ENCODE data around the gene GRM4.

Gene GRM4

DNA sequence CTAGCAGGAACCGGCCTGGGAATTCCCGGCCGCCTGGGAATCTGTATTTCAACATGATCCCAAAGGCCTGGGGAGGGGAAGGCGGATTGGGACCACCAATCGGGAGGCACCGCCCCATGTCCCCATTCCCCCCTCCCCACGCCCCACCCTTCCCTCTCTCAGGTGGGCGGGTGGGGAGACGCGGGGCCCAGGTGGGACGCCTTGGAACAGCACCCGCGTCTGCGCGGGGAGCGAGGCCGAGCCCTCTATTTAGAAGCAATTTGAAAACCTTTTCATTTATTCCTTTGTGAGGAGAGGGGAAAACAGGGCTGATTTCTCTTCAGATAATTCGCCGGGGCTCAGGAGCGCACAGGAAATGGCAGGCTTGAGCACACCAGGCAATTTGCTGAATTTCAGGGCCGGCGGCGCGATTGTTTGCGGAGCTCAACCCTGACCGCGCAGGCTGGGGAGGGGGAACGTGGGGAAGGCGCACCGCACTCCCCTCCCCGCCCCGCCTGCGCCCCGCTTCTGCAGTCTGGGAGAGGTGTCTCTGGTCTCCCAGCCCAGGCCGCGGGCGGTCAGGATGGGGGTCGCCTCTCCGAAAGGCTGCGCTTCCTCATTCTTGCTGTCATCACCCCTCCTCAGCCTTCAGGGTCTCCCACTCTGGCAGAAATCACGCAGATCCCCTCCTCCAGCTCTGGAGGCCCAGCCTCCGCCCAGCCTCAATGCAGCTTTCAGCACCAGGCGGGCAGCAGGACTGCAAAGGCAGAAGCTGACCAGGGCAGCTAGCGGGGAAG is 170.0 kb downstream of the GRM4 start:
- DNase-seq = no peak

- DNase-seq = no peak
Observed at GRCh38 chr6:33974471-33974870, 171.4 kb downstream of the GRM4 start.

GRCh38 chr6:33974030-33974429 is 171.9 kb downstream of the GRM4 start:
- DNase-seq = no peak

DNA sequence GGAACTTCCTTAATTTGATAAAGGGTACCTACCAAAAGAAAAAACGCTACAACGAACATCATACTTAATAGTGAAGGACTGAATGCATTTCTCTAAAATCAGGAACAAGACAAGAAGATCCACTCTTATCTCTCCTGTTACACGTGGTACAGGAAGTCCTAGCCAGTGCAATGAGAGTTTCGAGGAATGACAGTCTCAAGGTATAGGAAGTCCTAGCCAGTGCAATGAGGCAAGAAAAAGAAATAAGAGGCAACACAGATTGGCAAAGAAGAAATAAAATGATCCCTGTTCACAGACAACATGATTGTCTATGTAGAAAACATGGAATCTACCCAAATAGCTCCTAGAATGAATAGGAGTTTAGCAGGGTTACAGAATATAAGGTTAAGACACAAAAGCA is 174.3 kb downstream of the GRM4 start:
- no peak for DNase-seq

Measured in activated CD8-positive, alpha-beta memory T cell treated with anti-CD3 and anti-CD28 coated beads, Interleukin-2, amount 50 U/mL, for 4 hours (primary cell).